Measurements from ENCODE around the gene HGD.

HGD gene

DNA sequence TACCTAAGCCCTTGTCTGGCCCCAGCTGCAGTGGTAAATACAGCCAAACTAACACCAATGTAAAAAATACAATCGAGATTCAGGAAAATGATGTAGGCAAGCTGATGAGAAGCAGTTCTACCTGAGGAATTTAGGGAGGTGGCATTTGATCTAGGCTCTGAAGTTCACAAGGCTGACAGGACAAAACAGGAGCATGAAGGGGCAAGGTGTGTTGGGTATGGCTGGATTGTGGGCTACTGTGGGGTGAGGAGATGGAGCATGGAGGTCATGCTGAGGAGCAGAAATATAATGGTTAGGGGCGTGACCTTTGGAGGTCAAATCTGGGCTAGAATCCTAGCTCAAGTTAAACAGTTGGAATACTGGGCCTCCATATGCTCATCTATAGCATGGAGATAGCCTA is 79.4 kb downstream of the HGD start:
- Histone ChIP-seq H3K9me3 (ENCODE audit: insufficient read depth, low read depth, low read length) (no peaks in the 10 kb centered on the region), H3K9ac (ENCODE audit: low read depth, low read length) (no peak overlapping the region), H3K36me3 (ENCODE audit: insufficient read depth, low read depth, low read length) (peaks cover 53% of the 10 kb centered on the region), H3K27ac (ENCODE audit: low read length) (no peak overlapping the region), H3K4me3 (ENCODE audit: low read length) (no peak overlapping the region), H3K27me3 (ENCODE audit: insufficient read depth, low read length) (no peaks in the 10 kb centered on the region), H3K4me1 (ENCODE audit: insufficient read depth, low read length) (no peaks in the 10 kb centered on the region)

DNA sequence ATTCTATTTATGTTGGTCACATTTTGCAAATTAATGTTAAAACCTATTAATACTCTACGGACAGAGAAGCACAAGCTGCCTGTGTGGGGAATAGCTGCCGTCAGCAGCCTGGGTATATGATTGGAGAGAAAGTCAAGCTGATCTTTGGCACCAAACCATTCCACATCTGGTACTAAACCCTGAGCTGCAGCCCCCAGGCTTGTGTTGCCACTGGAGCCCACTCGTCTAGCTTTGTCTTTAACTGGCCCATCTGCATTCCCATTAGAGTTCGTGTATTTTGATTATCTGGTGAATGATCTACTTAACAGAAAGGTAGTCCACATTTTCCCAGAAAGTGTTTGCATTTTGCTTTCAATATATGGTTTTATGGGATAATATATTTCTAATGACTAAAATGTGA is 80.5 kb downstream of the HGD start:
- Histone ChIP-seq H3K9ac (ENCODE audit: low read depth, low read length) (no peak overlapping the region), H3K9me3 (ENCODE audit: insufficient read depth, low read depth, low read length) (no peaks in the 10 kb centered on the region), H3K27ac (ENCODE audit: low read length) (no peak overlapping the region), H3K4me3 (ENCODE audit: low read length) (no peak overlapping the region), H3K27me3 (ENCODE audit: insufficient read depth, low read length) (no peaks in the 10 kb centered on the region), H3K36me3 (ENCODE audit: insufficient read depth, low read depth, low read length) (peaks cover 56% of the 10 kb centered on the region), H3K4me1 (ENCODE audit: insufficient read depth, low read length) (no peaks in the 10 kb centered on the region)

DNA sequence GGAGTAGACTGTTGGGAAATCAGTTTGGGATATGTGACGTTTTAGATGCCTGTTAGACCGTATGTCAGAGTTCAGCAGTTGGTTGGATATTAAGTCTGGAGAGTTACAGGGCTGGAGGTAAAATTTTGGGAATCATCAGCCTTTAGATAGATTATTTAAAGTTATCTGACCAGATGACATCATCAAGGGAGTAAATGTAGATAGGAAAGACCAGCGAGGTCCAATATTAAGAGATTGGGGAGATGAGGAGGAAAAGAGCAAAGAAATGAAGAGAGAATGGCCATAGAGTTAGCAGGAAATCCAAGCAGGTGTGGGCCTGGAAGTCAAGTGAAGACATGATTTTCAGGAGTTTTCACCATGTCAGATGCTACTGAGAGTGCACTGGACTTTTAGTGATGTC is 82.8 kb downstream of the HGD start:
- Histone ChIP-seq H3K9me3 (ENCODE audit: insufficient read depth, low read depth, low read length) (no peaks in the 10 kb centered on the region), H3K27ac (ENCODE audit: low read length) (no peak overlapping the region), H3K4me1 (ENCODE audit: insufficient read depth, low read length) (peaks cover 4% of the 10 kb centered on the region; the same call in 1 of the 2 replicates), H3K36me3 (ENCODE audit: insufficient read depth, low read depth, low read length) (peaks cover 56% of the 10 kb centered on the region), H3K4me3 (ENCODE audit: low read length) (no peak overlapping the region), H3K9ac (ENCODE audit: low read depth, low read length) (no peak overlapping the region), H3K27me3 (ENCODE audit: insufficient read depth, low read length) (no peaks in the 10 kb centered on the region)

DNA sequence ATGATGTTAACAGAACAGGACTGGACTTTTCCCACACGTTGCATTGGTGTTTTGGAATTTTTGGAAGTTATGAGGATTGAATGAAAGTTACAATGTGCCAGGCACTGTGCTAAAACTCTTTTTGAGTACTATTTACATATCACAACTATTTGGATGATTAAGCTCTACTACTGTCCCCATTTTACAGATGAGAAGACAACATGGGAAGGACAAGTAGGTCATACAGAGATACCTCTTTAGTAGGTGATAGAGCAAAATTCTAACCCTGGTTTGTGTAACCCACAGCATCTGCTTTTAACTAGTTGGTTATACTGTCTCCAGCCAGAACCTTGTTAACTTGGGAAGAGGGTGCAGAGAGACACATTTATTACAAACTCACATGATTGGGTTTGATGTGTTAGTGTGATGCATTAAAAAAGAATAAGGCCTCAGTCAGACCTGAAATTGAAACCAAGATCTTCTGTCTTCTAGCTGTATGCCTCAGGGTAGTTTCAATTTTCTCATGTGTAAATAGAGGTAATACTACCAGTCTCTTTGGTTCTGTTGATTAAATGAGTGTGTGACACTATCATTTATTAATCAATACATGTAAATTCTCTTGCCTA is 84.5 kb downstream of the HGD start:
- Histone ChIP-seq H3K4me3 (ENCODE audit: low read length) (peak overlapping the region; percentile 99), H3K9me3 (ENCODE audit: insufficient read depth, low read depth, low read length) (no peaks in the 10 kb centered on the region), H3K4me1 (ENCODE audit: insufficient read depth, low read length) (peaks cover 4% of the 10 kb centered on the region; the same call in 1 of the 2 replicates), H3K9ac (ENCODE audit: low read depth, low read length) (peak overlapping the region; percentile 33; the same call in 1 of the 2 replicates), H3K27ac (ENCODE audit: low read length) (no peak overlapping the region), H3K36me3 (ENCODE audit: insufficient read depth, low read depth, low read length) (peaks cover 48% of the 10 kb centered on the region), H3K27me3 (ENCODE audit: insufficient read depth, low read length) (no peaks in the 10 kb centered on the region)

DNA sequence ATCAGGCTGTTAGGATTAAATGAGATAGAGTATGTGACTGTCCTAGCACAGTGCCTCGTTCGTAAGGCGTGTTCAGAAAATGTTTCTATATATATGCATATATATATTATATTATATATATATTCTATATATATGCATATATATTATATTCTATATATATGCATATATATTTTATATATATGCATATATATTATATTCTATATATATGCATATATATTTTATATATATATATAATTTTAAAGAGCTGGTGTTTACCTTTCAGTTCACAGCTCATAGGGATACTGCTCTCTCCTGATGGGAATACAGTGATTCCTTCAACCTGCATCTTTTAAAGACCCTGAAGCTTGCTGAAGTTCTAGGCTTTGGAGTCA is 85.2 kb downstream of the HGD start:
- Histone ChIP-seq H3K9ac (ENCODE audit: low read depth, low read length) (peak overlapping the region; percentile 97), H3K27me3 (ENCODE audit: insufficient read depth, low read length) (no peaks in the 10 kb centered on the region), H3K4me3 (ENCODE audit: low read length) (peak overlapping the region; percentile 99), H3K4me1 (ENCODE audit: insufficient read depth, low read length) (peaks cover 4% of the 10 kb centered on the region; the same call in 1 of the 2 replicates), H3K27ac (ENCODE audit: low read length) (peak overlapping the region; percentile 84), H3K36me3 (ENCODE audit: insufficient read depth, low read depth, low read length) (peaks cover 41% of the 10 kb centered on the region), H3K9me3 (ENCODE audit: insufficient read depth, low read depth, low read length) (no peaks in the 10 kb centered on the region)

DNA sequence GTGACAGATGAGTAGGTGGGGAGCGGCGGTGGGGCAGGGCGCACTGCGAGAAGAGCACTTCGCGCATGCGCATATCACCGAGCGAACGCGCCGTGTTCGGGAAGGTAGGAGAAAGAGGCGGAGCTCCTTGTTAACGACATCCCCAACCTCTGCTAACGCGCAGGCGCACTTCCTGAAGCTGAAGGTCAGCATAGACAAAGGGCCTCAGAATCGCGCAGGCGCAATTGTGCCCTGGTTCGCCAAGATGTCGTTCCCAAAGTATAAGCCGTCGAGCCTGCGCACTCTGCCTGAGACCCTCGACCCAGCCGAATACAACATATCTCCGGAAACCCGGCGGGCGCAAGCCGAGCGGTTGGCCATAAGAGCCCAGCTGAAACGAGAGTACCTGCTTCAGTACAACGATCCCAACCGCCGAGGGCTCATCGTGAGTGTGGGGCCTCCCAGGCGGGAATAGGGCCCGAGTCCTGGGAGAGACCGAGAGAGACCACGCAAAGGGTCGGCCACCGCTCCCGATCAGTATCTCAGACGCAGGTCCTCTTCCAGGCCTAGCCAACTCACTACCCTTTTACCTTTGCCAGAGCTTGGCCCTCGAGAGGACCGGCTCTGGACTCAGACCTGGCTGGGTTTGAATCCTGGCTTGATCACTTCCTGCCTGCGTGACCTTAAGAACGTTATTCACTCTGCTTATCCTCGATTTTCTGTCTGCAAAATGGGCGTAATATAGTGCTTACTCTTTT is 85.8 kb downstream of the HGD start, which contains the start of gene NDUFB4:
TSS of gene NDUFB4 (plus strand) at position 221 of the 737 bp plus-strand sequence. CDS start at position 245, 24 bp downstream.
- H3K27ac ChIP-seq (ENCODE audit: low read length), result peak within 1 kb of the TSS; percentile 84

DNA sequence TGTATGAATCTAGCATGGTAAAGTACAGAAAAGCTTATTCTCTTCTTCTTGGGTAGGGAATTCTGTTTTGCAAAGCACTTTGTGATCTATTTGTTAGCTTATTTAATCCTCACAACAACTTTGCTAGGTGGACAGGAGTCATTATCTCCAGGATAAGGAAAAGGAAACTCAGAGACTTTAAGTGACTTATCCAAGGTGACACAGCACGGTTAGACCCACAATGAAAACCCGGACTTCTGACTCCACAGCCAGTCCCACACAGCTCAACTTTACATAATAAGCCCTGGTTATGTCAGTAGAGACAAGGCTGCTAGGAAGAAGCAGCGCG is 86.3 kb downstream of the HGD start:
- Histone ChIP-seq H3K9me3 (ENCODE audit: insufficient read depth, low read depth, low read length) (no peaks in the 10 kb centered on the region), H3K4me1 (ENCODE audit: insufficient read depth, low read length) (peaks cover 4% of the 10 kb centered on the region; the same call in 1 of the 2 replicates), H3K4me3 (ENCODE audit: low read length) (peak overlapping the region; percentile 99), H3K9ac (ENCODE audit: low read depth, low read length) (peak overlapping the region; percentile 11; the same call in 1 of the 2 replicates), H3K36me3 (ENCODE audit: insufficient read depth, low read depth, low read length) (peaks cover 30% of the 10 kb centered on the region), H3K27me3 (ENCODE audit: insufficient read depth, low read length) (no peaks in the 10 kb centered on the region), H3K27ac (ENCODE audit: low read length) (no peak overlapping the region)

More for the DNA sequence above, 85.8 kb downstream of the HGD start, which contains the start of gene NDUFB4:
- Histone ChIP-seq H3K4me1 (ENCODE audit: insufficient read depth, low read length) (peaks cover 4% of the 10 kb centered on the region; the same call in 1 of the 2 replicates), H3K4me3 (ENCODE audit: low read length) (peak within 1 kb of the TSS; percentile 99), H3K9ac (ENCODE audit: low read depth, low read length) (peak within 1 kb of the TSS; percentile 97), H3K36me3 (ENCODE audit: insufficient read depth, low read depth, low read length) (peaks cover 36% of the 10 kb centered on the region), H3K9me3 (ENCODE audit: insufficient read depth, low read depth, low read length) (no peaks in the 10 kb centered on the region), H3K27me3 (ENCODE audit: insufficient read depth, low read length) (no peaks in the 10 kb centered on the region)

DNA sequence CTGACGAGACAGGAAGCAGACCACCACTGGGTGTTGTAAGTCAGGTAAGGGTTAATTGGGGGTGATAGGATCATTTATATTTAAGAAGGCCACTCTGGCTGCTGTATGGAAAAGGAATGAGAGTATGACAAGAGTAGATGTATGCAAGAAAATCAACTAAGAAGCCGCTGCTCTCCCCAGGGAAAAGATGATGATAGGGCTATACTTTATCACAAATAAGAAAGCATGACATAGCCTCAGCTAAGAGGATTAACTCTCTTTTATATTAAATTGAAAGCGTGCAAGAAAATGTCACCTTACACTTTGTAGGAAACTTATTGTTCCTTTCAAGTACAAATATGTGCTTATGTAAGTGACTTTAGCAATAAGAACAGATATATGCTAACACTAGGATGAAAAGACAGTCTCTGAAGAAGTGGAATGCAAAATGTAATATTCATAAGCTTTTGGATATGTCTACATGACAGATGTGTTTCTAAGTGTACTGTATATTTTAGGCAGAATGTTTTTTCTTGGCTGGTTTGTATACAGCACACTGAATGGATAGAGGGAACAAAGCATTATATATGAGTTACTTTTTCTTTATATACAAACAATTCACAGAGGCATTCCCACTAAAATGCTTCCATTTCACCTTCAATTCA is 94.6 kb downstream of the HGD start:
- Histone ChIP-seq H3K4me1 (ENCODE audit: insufficient read depth, low read length) (no peaks in the 10 kb centered on the region), H3K4me3 (ENCODE audit: low read length) (no peak overlapping the region), H3K9me3 (ENCODE audit: insufficient read depth, low read depth, low read length) (no peaks in the 10 kb centered on the region)

More for the DNA sequence above, 94.6 kb downstream of the HGD start:
- Histone ChIP-seq H3K36me3 (ENCODE audit: insufficient read depth, low read depth, low read length) (no peaks in the 10 kb centered on the region), H3K27me3 (ENCODE audit: insufficient read depth, low read length) (no peaks in the 10 kb centered on the region), H3K27ac (ENCODE audit: low read length) (no peak overlapping the region), H3K9ac (ENCODE audit: low read depth, low read length) (no peak overlapping the region)
